ENCODE measurements around the gene WDPCP. TPM values are rescaled to one million over a fixed set of nuclear protein-coding genes. Genes with fewer than 3 reads are reported as not detected.

Gene WDPCP
- total and polyA plus RNA-seq, 7 experiments from 2014 or later = 4.8 to 19.2 (median 15.6) TPM

GRCh38 chr2:63124850-63125249 is 463.4 kb downstream of the WDPCP start:
- H3K4me3 Mint-ChIP-seq = no peak overlapping the region
- CTCF ChIA-PET = no interaction called here
- intact Hi-C loops (cut with micrococcal nuclease) = no loop called here

GRCh38 chr2:63124218-63124617 is 464.1 kb downstream of the WDPCP start:
- peaks cover 0 to 29% (median 23%) of the 10 kb centered on the region in 5 donors for H3K36me3 Mint-ChIP-seq
- no peaks in the 10 kb centered on the region for H3K4me1 Mint-ChIP-seq

More at GRCh38 chr2:63124850-63125249, 463.4 kb downstream of the WDPCP start:
- Histone ChIP-seq H3K4me1 (ENCODE audit: control insufficient read depth in 2 of 2, insufficient read depth in 2 of 2, low read length in 2 of 2) (no peaks in the 10 kb centered on the region), H3K9me3 (ENCODE audit: control insufficient read depth in 2 of 3, low read length in 3 of 3) (peaks cover 0 to 1% (median 0%) of the 10 kb centered on the region in 3 experiments), H3K27ac (ENCODE audit: low read depth, low read length) (no peak overlapping the region), H3K36me3 (ENCODE audit: control insufficient read depth in 2 of 3, insufficient read depth in 3 of 3, low read length in 3 of 3) (no peaks in the 10 kb centered on the region), H3K4me3 (ENCODE audit: low read length) (no peak overlapping the region), H3K27me3 (ENCODE audit: control insufficient read depth in 2 of 2, insufficient read depth in 2 of 2, low read length in 2 of 2) (no peaks in the 10 kb centered on the region)
- ATAC-seq (no peak), DNase-seq (no peak)
- Mint-ChIP-seq H3K9me3 (peaks cover under 1 to 36% (median 7%) of the 10 kb centered on the region in 11 donors), H3K27me3 (no peaks in the 10 kb centered on the region), H3K36me3 (peaks cover 0 to 33% (median 26%) of the 10 kb centered on the region in 5 donors), H3K27ac (no peak overlapping the region), H3K4me1 (no peaks in the 10 kb centered on the region)
- POLR2A ChIA-PET = no interaction called here

GRCh38 chr2:63122921-63123320 is 465.4 kb downstream of the WDPCP start:
- H3K4me1 ChIP-seq (ENCODE audit: control insufficient read depth in 2 of 2, insufficient read depth in 2 of 2, low read length in 2 of 2) = no peaks in the 10 kb centered on the region
- no peak for ATAC-seq
- CTCF ChIA-PET = no interaction called here

More at GRCh38 chr2:63124218-63124617, 464.1 kb downstream of the WDPCP start:
- ChIA-PET CTCF (no interaction called here), POLR2A (no interaction called here)
- intact Hi-C loops (cut with micrococcal nuclease) = no loop called here
- H3K27me3 Mint-ChIP-seq = no peaks in the 10 kb centered on the region
- Histone ChIP-seq H3K4me3 (ENCODE audit: low read length) (no peak overlapping the region), H3K4me1 (ENCODE audit: control insufficient read depth in 2 of 2, insufficient read depth in 2 of 2, low read length in 2 of 2) (no peaks in the 10 kb centered on the region), H3K36me3 (ENCODE audit: control insufficient read depth in 2 of 3, insufficient read depth in 3 of 3, low read length in 3 of 3) (no peaks in the 10 kb centered on the region), H3K9me3 (ENCODE audit: control insufficient read depth in 2 of 3, low read length in 3 of 3) (peaks cover 0 to under 1% (median 0%) of the 10 kb centered on the region in 3 experiments), H3K27ac (ENCODE audit: low read depth, low read length) (no peak overlapping the region), H3K27me3 (ENCODE audit: control insufficient read depth in 2 of 2, insufficient read depth in 2 of 2, low read length in 2 of 2) (no peaks in the 10 kb centered on the region)
- ATAC-seq (no peak), DNase-seq (no peak)
- no peak overlapping the region for H3K4me3 Mint-ChIP-seq
- peaks cover 0 to 35% (median 3%) of the 10 kb centered on the region in 11 donors for H3K9me3 Mint-ChIP-seq
- H3K27ac Mint-ChIP-seq = no peak overlapping the region

GRCh38 chr2:63121055-63121834 is 467.0 kb downstream of the WDPCP start:
- CTCF ChIA-PET = no interaction called here
- H3K4me3 Mint-ChIP-seq = no peak overlapping the region
- no peak overlapping the region for H3K27ac Mint-ChIP-seq
- intact Hi-C loops (cut with micrococcal nuclease) = no loop called here
- Histone ChIP-seq H3K27me3 (ENCODE audit: control insufficient read depth in 2 of 2, insufficient read depth in 2 of 2, low read length in 2 of 2) (no peaks in the 10 kb centered on the region), H3K27ac (ENCODE audit: low read depth, low read length) (no peak overlapping the region), H3K4me3 (ENCODE audit: low read length) (no peak overlapping the region), H3K9me3 (ENCODE audit: control insufficient read depth in 2 of 3, low read length in 3 of 3) (peaks cover 0 to 19% (median 0%) of the 10 kb centered on the region in 3 experiments), H3K4me1 (ENCODE audit: control insufficient read depth in 2 of 2, insufficient read depth in 2 of 2, low read length in 2 of 2) (no peaks in the 10 kb centered on the region), H3K36me3 (ENCODE audit: control insufficient read depth in 2 of 3, insufficient read depth in 3 of 3, low read length in 3 of 3) (no peaks in the 10 kb centered on the region)
- peaks cover 0 to 46% (median 8%) of the 10 kb centered on the region in 11 donors for H3K9me3 Mint-ChIP-seq
- no peaks in the 10 kb centered on the region for H3K27me3 Mint-ChIP-seq
- peaks cover 0 to 2% (median 0%) of the 10 kb centered on the region in 7 donors for H3K4me1 Mint-ChIP-seq
- no peak for DNase-seq
- no peak for ATAC-seq
- POLR2A ChIA-PET = no interaction called here
- H3K36me3 Mint-ChIP-seq = peaks cover 0 to 27% (median 25%) of the 10 kb centered on the region in 5 donors

More at GRCh38 chr2:63122921-63123320, 465.4 kb downstream of the WDPCP start:
- no peaks in the 10 kb centered on the region for H3K36me3 ChIP-seq (ENCODE audit: control insufficient read depth in 2 of 3, insufficient read depth in 3 of 3, low read length in 3 of 3)
- H3K4me3 ChIP-seq (ENCODE audit: low read length) = no peak overlapping the region
- no peak for DNase-seq
- peaks cover 0 to 13% (median 0%) of the 10 kb centered on the region in 3 experiments for H3K9me3 ChIP-seq (ENCODE audit: control insufficient read depth in 2 of 3, low read length in 3 of 3)
- Mint-ChIP-seq H3K9me3 (peaks cover 0 to 34% (median 8%) of the 10 kb centered on the region in 11 donors), H3K27ac (no peak overlapping the region), H3K4me1 (no peaks in the 10 kb centered on the region), H3K4me3 (no peak overlapping the region), H3K36me3 (peaks cover 0 to 27% (median 25%) of the 10 kb centered on the region in 5 donors), H3K27me3 (no peaks in the 10 kb centered on the region)
- no peak overlapping the region for H3K27ac ChIP-seq (ENCODE audit: low read depth, low read length)
- intact Hi-C loops (cut with micrococcal nuclease) = no loop called here
- H3K27me3 ChIP-seq (ENCODE audit: control insufficient read depth in 2 of 2, insufficient read depth in 2 of 2, low read length in 2 of 2) = no peaks in the 10 kb centered on the region
- POLR2A ChIA-PET = no interaction called here

GRCh38 chr2:63118821-63119220 is 469.5 kb downstream of the WDPCP start:
- no peaks in the 10 kb centered on the region for H3K36me3 ChIP-seq (ENCODE audit: control insufficient read depth in 2 of 3, insufficient read depth in 3 of 3, low read length in 3 of 3)
- H3K4me1 Mint-ChIP-seq = peaks cover 0 to 2% (median 0%) of the 10 kb centered on the region in 7 donors
- H3K27me3 Mint-ChIP-seq = no peaks in the 10 kb centered on the region
- no peak overlapping the region for H3K27ac ChIP-seq (ENCODE audit: low read depth, low read length)
- H3K27me3 ChIP-seq (ENCODE audit: control insufficient read depth in 2 of 2, insufficient read depth in 2 of 2, low read length in 2 of 2) = no peaks in the 10 kb centered on the region
- ATAC-seq (no peak), DNase-seq (no peak)
- H3K4me3 Mint-ChIP-seq = no peak overlapping the region
- intact Hi-C loops (cut with micrococcal nuclease) = no loop called here
- ChIA-PET POLR2A (no interaction called here), CTCF (no interaction called here)
- peaks cover 3 to 67% (median 19%) of the 10 kb centered on the region in 11 donors for H3K9me3 Mint-ChIP-seq
- no peaks in the 10 kb centered on the region for H3K4me1 ChIP-seq (ENCODE audit: control insufficient read depth in 2 of 2, insufficient read depth in 2 of 2, low read length in 2 of 2)
- no peak overlapping the region for H3K4me3 ChIP-seq (ENCODE audit: low read length)
- peaks cover 0 to 19% (median 5%) of the 10 kb centered on the region in 3 experiments for H3K9me3 ChIP-seq (ENCODE audit: control insufficient read depth in 2 of 3, low read length in 3 of 3)
- H3K36me3 Mint-ChIP-seq = peaks cover 0 to 31% (median 22%) of the 10 kb centered on the region in 5 donors
- no peak overlapping the region for H3K27ac Mint-ChIP-seq

- intact Hi-C loops (cut with micrococcal nuclease) = no loop called here
- Mint-ChIP-seq H3K36me3 (peaks cover 0 to 11% (median 0%) of the 10 kb centered on the region in 5 donors), H3K4me1 (no peaks in the 10 kb centered on the region), H3K4me3 (no peak overlapping the region), H3K9me3 (peaks cover 7 to 78% (median 32%) of the 10 kb centered on the region in 11 donors), H3K27me3 (peaks cover 0 to 6% (median 0%) of the 10 kb centered on the region in 5 donors), H3K27ac (no peak overlapping the region)
- POLR2A ChIA-PET = no interaction called here
- no peak overlapping the region for H3K27ac ChIP-seq (ENCODE audit: low read depth, low read length)
- H3K4me1 ChIP-seq (ENCODE audit: control insufficient read depth in 2 of 2, insufficient read depth in 2 of 2, low read length in 2 of 2) = no peaks in the 10 kb centered on the region
- no peak for ATAC-seq
- CTCF ChIA-PET = no interaction called here
- DNase-seq = no peak
- H3K36me3 ChIP-seq (ENCODE audit: control insufficient read depth in 2 of 3, insufficient read depth in 3 of 3, low read length in 3 of 3) = no peaks in the 10 kb centered on the region
- H3K27me3 ChIP-seq (ENCODE audit: control insufficient read depth in 2 of 2, insufficient read depth in 2 of 2, low read length in 2 of 2) = no peaks in the 10 kb centered on the region
- H3K4me3 ChIP-seq (ENCODE audit: low read length) = no peak overlapping the region
- peaks cover 0 to 26% (median 4%) of the 10 kb centered on the region in 3 experiments for H3K9me3 ChIP-seq (ENCODE audit: control insufficient read depth in 2 of 3, low read length in 3 of 3)
These were observed 483.8 kb downstream of the WDPCP start for GRCh38 chr2:63104482-63104881.
